ENCODE measurements around the gene KCNK10. TPM values are rescaled to one million over a fixed set of nuclear protein-coding genes. Genes with fewer than 3 reads are reported as not detected.

KCNK10 gene
- total RNA-seq, 1 experiment from 2014 or later: 0.96 TPM

DNA sequence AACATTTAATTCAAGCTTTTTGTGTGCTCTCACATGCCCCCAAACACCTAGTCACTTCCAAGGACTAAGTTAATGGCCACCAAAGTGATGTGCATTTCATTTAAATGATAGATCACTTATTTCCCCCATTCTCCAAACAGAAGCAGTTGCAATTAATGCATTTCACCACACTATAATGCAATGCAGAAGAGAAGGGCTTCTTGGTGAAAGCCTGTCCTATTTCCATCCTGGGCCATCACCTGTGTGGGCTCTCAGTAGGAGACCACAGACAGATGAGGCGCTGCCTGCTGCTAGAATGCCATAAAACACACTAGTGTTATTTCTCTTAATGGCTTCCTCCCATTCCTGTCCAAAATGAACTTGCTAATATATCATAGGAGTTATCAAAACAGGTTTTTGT is 166.9 kb downstream of the KCNK10 start (continued):
- TF ChIP-seq, protein P1, sequence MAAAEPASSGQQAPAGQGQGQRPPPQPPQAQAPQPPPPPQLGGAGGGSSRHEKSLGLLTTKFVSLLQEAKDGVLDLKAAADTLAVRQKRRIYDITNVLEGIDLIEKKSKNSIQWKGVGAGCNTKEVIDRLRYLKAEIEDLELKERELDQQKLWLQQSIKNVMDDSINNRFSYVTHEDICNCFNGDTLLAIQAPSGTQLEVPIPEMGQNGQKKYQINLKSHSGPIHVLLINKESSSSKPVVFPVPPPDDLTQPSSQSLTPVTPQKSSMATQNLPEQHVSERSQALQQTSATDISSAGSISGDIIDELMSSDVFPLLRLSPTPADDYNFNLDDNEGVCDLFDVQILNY (CRISPR knock-in tag; IDR thresholded peaks at IDR 0.05): no peak
- no peak for TF ChIP-seq IRF2 (CRISPR knock-in tag; IDR thresholded peaks at IDR 0.05; ENCODE audit: borderline replicate concordance, low read depth)
- TF ChIP-seq RORB (CRISPR knock-in tag; IDR thresholded peaks at IDR 0.05): no peak
- TF ChIP-seq ATF1 (CRISPR knock-in tag; IDR thresholded peaks at IDR 0.05): no peak
- TF ChIP-seq, protein P2, sequence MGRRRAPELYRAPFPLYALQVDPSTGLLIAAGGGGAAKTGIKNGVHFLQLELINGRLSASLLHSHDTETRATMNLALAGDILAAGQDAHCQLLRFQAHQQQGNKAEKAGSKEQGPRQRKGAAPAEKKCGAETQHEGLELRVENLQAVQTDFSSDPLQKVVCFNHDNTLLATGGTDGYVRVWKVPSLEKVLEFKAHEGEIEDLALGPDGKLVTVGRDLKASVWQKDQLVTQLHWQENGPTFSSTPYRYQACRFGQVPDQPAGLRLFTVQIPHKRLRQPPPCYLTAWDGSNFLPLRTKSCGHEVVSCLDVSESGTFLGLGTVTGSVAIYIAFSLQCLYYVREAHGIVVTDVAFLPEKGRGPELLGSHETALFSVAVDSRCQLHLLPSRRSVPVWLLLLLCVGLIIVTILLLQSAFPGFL (CRISPR knock-in tag; IDR thresholded peaks at IDR 0.05; ENCODE audit: borderline replicate concordance): no peak
- TF ChIP-seq FOXJ3 (CRISPR knock-in tag; IDR thresholded peaks at IDR 0.05; ENCODE audit: borderline replicate concordance): no peak
- TF ChIP-seq ELF4 (CRISPR knock-in tag; IDR thresholded peaks at IDR 0.05; ENCODE audit: low read depth): no peak
- TF ChIP-seq, protein P3, sequence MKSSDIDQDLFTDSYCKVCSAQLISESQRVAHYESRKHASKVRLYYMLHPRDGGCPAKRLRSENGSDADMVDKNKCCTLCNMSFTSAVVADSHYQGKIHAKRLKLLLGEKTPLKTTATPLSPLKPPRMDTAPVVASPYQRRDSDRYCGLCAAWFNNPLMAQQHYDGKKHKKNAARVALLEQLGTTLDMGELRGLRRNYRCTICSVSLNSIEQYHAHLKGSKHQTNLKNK (CRISPR knock-in tag; IDR thresholded peaks at IDR 0.05): no peak
- TF ChIP-seq, protein P4, sequence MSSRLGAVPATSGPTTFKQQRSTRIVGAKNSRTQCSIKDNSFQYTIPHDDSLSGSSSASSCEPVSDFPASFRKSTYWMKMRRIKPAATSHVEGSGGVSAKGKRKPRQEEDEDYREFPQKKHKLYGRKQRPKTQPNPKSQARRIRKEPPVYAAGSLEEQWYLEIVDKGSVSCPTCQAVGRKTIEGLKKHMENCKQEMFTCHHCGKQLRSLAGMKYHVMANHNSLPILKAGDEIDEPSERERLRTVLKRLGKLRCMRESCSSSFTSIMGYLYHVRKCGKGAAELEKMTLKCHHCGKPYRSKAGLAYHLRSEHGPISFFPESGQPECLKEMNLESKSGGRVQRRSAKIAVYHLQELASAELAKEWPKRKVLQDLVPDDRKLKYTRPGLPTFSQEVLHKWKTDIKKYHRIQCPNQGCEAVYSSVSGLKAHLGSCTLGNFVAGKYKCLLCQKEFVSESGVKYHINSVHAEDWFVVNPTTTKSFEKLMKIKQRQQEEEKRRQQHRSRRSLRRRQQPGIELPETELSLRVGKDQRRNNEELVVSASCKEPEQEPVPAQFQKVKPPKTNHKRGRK (CRISPR knock-in tag; IDR thresholded peaks at IDR 0.05; ENCODE audit: borderline replicate concordance): no peak

DNA sequence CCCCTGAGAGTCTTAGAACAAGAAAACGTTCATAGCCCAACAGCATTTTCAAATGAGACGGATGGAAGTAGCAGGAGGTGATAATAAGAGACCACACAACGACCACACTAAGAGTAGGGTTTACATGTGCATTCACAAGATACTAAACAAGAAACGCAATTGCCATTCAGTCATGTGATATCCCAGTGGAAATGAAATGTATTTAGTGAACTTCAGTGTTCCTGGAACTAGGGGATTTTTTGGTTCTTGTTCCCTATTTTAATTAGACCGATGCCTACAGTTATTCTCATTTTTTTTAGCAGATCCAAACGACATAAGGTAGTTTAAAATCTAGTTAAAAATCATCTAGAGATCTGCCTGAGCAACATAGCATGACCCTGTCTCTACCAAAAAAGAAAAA is 168.1 kb downstream of the KCNK10 start:
- Mint-ChIP-seq H3K27ac (no peak overlapping the region), H3K4me3 (no peak overlapping the region), H3K9me3 (no peaks in the 10 kb centered on the region), H3K36me3 (no peaks in the 10 kb centered on the region), H3K4me1 (no peaks in the 10 kb centered on the region), H3K27me3 (ENCODE audit: low read depth) (peaks cover 5% of the 10 kb centered on the region; the same call in 1 of the 2 replicates)
- ChIA-PET POLR2A (no interaction called here), CTCF (no interaction called here)
- DNase-seq (ENCODE audit: low spot score) (no peak), ATAC-seq (no peak)
- TF ChIP-seq SMAD4 (CRISPR knock-in tag; IDR thresholded peaks at IDR 0.05): no peak
- TF ChIP-seq FOXK1 (CRISPR knock-in tag; IDR thresholded peaks at IDR 0.05): no peak
- TF ChIP-seq FOXP1 (CRISPR knock-in tag; IDR thresholded peaks at IDR 0.05; ENCODE audit: borderline replicate concordance): no peak
- TF ChIP-seq ZNF263 (CRISPR knock-in tag; IDR thresholded peaks at IDR 0.05; ENCODE audit: low read depth): no peak
- TF ChIP-seq SOX15 (CRISPR knock-in tag; IDR thresholded peaks at IDR 0.05): no peak
- no peak for TF ChIP-seq CREM (CRISPR knock-in tag; IDR thresholded peaks at IDR 0.05)
- TF ChIP-seq, protein P5, sequence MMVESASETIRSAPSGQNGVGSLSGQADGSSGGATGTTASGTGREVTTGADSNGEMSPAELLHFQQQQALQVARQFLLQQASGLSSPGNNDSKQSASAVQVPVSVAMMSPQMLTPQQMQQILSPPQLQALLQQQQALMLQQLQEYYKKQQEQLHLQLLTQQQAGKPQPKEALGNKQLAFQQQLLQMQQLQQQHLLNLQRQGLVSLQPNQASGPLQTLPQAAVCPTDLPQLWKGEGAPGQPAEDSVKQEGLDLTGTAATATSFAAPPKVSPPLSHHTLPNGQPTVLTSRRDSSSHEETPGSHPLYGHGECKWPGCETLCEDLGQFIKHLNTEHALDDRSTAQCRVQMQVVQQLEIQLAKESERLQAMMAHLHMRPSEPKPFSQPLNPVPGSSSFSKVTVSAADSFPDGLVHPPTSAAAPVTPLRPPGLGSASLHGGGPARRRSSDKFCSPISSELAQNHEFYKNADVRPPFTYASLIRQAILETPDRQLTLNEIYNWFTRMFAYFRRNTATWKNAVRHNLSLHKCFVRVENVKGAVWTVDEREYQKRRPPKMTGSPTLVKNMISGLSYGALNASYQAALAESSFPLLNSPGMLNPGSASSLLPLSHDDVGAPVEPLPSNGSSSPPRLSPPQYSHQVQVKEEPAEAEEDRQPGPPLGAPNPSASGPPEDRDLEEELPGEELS (CRISPR knock-in tag; IDR thresholded peaks at IDR 0.05): no peak
- no peak for TF ChIP-seq MXD4 (CRISPR knock-in tag; IDR thresholded peaks at IDR 0.05; ENCODE audit: borderline replicate concordance)
- TF ChIP-seq TCF7 (CRISPR knock-in tag; IDR thresholded peaks at IDR 0.05; ENCODE audit: low read depth): no peak
- no peak for TF ChIP-seq ZNF317 (CRISPR knock-in tag; IDR thresholded peaks at IDR 0.05; ENCODE audit: borderline replicate concordance, low read depth)
- TF ChIP-seq GRHL2 (CRISPR knock-in tag; IDR thresholded peaks at IDR 0.05; ENCODE audit: insufficient replicate concordance, severe bottlenecking): no peak
- TF ChIP-seq, protein P6, sequence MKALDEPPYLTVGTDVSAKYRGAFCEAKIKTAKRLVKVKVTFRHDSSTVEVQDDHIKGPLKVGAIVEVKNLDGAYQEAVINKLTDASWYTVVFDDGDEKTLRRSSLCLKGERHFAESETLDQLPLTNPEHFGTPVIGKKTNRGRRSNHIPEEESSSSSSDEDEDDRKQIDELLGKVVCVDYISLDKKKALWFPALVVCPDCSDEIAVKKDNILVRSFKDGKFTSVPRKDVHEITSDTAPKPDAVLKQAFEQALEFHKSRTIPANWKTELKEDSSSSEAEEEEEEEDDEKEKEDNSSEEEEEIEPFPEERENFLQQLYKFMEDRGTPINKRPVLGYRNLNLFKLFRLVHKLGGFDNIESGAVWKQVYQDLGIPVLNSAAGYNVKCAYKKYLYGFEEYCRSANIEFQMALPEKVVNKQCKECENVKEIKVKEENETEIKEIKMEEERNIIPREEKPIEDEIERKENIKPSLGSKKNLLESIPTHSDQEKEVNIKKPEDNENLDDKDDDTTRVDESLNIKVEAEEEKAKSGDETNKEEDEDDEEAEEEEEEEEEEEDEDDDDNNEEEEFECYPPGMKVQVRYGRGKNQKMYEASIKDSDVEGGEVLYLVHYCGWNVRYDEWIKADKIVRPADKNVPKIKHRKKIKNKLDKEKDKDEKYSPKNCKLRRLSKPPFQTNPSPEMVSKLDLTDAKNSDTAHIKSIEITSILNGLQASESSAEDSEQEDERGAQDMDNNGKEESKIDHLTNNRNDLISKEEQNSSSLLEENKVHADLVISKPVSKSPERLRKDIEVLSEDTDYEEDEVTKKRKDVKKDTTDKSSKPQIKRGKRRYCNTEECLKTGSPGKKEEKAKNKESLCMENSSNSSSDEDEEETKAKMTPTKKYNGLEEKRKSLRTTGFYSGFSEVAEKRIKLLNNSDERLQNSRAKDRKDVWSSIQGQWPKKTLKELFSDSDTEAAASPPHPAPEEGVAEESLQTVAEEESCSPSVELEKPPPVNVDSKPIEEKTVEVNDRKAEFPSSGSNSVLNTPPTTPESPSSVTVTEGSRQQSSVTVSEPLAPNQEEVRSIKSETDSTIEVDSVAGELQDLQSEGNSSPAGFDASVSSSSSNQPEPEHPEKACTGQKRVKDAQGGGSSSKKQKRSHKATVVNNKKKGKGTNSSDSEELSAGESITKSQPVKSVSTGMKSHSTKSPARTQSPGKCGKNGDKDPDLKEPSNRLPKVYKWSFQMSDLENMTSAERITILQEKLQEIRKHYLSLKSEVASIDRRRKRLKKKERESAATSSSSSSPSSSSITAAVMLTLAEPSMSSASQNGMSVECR (CRISPR knock-in tag; IDR thresholded peaks at IDR 0.05; ENCODE audit: borderline replicate concordance): no peak
